PFSK-1 (cell line): ENCODE results near the gene NCAPD3.

ENCODE experiments used
- FOXP2 ChIP-seq: optimal IDR thresholded peaks from 2 replicates; pipeline ENCODE3; 2011; ENCODE audit warnings: borderline replicate concordance, control low read depth, inconsistent platforms; ENCODE audit not compliant: insufficient read depth; ENCODE audit errors: extremely low read length, extremely low read depth
- POLR2AphosphoS5 ChIP-seq: IDR thresholded peaks from 2 replicates; pipeline ENCODE4 v1.6.1; 2012; ENCODE audit warnings: low read depth, mild to moderate bottlenecking, control low read depth, low read length, moderate library complexity
- SIN3A ChIP-seq: IDR thresholded peaks from 2 replicates; pipeline ENCODE4 v1.6.1; 2012; ENCODE audit warnings: mild to moderate bottlenecking, low read length, moderate library complexity, borderline replicate concordance; ENCODE audit not compliant: insufficient read depth
- TAF1 ChIP-seq: IDR thresholded peaks from 2 replicates; pipeline ENCODE4 v1.6.1; 2012; ENCODE audit warnings: low read length, control low read depth, borderline replicate concordance; ENCODE audit not compliant: insufficient read depth
- TF ChIP-seq, protein P1 (sequence below), 2 experiments: IDR thresholded peaks; 2 replicates each; pipeline versions ENCODE4 v1.6.1 to v1.8.0; 2011 to 2012; ENCODE audit warnings: low read depth in 2 of 2, low read length in 2 of 2, control low read depth in 1 of 2, inconsistent platforms in 1 of 2, mild to moderate bottlenecking in 1 of 2, moderate library complexity in 1 of 2; ENCODE audit not compliant: insufficient read depth in 1 of 2

NCAPD3 gene

GRCh38 chr11:134264966-134265764 lies 41.4 kb upstream of the NCAPD3 start:
- TF ChIP-seq TAF1 = no peak
- TF ChIP-seq POLR2AphosphoS5 = no peak
- no peak for TF ChIP-seq SIN3A
- TF ChIP-seq FOXP2 = no peak

GRCh38 chr11:134261626-134262488 lies 38.1 kb upstream of the NCAPD3 start:
- TF ChIP-seq TAF1 (no peak), POLR2AphosphoS5 (no peak), FOXP2 (no peak), SIN3A (no peak)
- TF ChIP-seq, protein P1, sequence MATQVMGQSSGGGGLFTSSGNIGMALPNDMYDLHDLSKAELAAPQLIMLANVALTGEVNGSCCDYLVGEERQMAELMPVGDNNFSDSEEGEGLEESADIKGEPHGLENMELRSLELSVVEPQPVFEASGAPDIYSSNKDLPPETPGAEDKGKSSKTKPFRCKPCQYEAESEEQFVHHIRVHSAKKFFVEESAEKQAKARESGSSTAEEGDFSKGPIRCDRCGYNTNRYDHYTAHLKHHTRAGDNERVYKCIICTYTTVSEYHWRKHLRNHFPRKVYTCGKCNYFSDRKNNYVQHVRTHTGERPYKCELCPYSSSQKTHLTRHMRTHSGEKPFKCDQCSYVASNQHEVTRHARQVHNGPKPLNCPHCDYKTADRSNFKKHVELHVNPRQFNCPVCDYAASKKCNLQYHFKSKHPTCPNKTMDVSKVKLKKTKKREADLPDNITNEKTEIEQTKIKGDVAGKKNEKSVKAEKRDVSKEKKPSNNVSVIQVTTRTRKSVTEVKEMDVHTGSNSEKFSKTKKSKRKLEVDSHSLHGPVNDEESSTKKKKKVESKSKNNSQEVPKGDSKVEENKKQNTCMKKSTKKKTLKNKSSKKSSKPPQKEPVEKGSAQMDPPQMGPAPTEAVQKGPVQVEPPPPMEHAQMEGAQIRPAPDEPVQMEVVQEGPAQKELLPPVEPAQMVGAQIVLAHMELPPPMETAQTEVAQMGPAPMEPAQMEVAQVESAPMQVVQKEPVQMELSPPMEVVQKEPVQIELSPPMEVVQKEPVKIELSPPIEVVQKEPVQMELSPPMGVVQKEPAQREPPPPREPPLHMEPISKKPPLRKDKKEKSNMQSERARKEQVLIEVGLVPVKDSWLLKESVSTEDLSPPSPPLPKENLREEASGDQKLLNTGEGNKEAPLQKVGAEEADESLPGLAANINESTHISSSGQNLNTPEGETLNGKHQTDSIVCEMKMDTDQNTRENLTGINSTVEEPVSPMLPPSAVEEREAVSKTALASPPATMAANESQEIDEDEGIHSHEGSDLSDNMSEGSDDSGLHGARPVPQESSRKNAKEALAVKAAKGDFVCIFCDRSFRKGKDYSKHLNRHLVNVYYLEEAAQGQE (IDR thresholded peaks at IDR 0.05; ENCODE audit: insufficient read depth in 1 of 2, low read depth in 2 of 2, low read length in 2 of 2) = no peak

DNA sequence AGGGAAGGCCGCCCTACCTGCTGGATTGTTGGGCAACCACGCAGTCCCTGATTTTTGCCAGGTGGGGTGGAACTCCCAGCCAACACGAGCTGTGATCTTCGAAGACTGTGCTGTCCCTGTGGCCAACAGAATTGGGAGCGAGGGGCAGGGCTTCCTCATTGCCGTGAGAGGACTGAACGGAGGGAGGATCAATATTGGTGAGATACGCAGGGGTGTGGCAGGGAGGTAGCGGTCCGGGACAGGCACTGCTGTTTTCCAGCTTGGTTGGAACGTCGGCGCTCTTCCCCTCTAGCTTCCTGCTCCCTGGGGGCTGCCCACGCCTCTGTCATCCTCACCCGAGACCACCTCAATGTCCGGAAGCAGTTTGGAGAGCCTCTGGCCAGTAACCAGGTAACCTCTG lies 37.2 kb upstream of the NCAPD3 start:
- TF ChIP-seq POLR2AphosphoS5 = no peak
- no peak for TF ChIP-seq TAF1
- TF ChIP-seq FOXP2 = no peak
- TF ChIP-seq, protein P1 (IDR thresholded peaks at IDR 0.05; ENCODE audit: insufficient read depth in 1 of 2, low read depth in 2 of 2, low read length in 2 of 2) = no peak
- TF ChIP-seq SIN3A = no peak

GRCh38 chr11:134260503-134260902 lies 36.7 kb upstream of the NCAPD3 start:
- TF ChIP-seq TAF1 (no peak), FOXP2 (no peak), POLR2AphosphoS5 (no peak), SIN3A (no peak)
- TF ChIP-seq, protein P1 (IDR thresholded peaks at IDR 0.05; ENCODE audit: insufficient read depth in 1 of 2, low read depth in 2 of 2, low read length in 2 of 2) = no peak

DNA sequence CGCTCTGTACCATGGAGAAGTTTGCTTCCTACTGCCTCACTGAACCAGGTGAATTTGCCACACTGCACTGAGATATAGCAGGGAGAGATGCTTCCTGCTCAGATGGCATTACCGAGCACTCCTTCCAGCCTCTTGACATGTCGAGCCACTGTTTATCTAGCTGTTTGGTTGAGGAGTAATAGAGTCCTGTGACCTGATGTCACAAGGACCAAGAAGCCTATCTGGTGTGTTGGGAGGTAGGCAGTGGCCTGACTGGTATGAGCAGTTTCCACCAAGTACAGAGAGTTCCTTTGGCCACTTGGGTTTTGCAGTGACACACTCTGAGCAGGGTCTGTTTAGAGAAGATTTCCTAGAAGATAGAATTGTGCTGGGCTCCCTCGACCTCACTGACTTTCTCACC lies 34.8 kb upstream of the NCAPD3 start:
- TF ChIP-seq FOXP2 = no peak
- TF ChIP-seq SIN3A = no peak
- TF ChIP-seq TAF1 = no peak
- TF ChIP-seq, protein P1 (IDR thresholded peaks at IDR 0.05; ENCODE audit: insufficient read depth in 1 of 2, low read depth in 2 of 2, low read length in 2 of 2) = no peak
- TF ChIP-seq POLR2AphosphoS5 = no peak
